ENCODE results near the gene KCNQ1.

KCNQ1 gene

DNA sequence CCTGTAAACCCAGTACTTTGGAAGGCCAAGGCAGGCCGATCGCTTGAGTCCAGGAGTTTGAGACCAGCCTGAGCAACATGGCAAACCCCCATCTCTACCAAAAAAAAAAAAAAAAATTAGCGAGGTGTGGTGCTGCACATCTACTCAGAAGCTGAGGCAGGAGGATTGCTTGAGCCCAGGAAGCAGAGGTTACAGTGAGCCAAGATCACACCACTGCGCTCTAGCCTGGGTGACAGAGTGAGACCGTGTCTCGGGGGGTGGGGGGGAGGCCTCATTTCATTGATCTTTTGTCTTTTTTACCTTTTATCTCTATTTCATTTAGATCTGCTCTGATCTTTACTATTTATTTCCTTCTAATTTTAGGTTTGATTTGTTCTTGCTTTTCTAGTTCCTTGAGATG, 203.1 kb downstream of the KCNQ1 start:
- no peak overlapping the region for H3K27ac ChIP-seq
- TF ChIP-seq, protein P1, sequence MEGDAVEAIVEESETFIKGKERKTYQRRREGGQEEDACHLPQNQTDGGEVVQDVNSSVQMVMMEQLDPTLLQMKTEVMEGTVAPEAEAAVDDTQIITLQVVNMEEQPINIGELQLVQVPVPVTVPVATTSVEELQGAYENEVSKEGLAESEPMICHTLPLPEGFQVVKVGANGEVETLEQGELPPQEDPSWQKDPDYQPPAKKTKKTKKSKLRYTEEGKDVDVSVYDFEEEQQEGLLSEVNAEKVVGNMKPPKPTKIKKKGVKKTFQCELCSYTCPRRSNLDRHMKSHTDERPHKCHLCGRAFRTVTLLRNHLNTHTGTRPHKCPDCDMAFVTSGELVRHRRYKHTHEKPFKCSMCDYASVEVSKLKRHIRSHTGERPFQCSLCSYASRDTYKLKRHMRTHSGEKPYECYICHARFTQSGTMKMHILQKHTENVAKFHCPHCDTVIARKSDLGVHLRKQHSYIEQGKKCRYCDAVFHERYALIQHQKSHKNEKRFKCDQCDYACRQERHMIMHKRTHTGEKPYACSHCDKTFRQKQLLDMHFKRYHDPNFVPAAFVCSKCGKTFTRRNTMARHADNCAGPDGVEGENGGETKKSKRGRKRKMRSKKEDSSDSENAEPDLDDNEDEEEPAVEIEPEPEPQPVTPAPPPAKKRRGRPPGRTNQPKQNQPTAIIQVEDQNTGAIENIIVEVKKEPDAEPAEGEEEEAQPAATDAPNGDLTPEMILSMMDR (conservative IDR thresholded peaks at IDR 0.05) = no peak

DNA sequence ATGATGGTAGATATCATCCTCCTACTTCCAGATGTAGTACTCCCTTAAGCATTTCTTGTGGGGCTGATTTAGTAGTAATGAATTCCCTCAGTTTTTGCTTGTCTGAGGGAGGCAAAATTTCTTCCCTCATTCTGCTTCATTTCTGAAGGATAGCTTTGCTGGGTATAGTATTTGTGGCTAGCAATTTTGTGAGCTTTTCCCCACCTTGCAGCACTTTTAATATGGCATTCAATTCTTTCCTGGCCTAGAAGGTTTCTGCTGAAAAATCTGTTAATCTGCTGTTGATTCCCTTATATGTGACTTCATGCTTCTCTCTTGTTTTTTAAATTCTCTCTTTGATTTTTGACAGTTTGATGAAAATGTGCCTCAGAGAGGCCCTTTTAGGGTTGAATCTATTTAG, 204.6 kb downstream of the KCNQ1 start:
- no peak overlapping the region for H3K27ac ChIP-seq
- TF ChIP-seq, protein P1 (conservative IDR thresholded peaks at IDR 0.05) = no peak

DNA sequence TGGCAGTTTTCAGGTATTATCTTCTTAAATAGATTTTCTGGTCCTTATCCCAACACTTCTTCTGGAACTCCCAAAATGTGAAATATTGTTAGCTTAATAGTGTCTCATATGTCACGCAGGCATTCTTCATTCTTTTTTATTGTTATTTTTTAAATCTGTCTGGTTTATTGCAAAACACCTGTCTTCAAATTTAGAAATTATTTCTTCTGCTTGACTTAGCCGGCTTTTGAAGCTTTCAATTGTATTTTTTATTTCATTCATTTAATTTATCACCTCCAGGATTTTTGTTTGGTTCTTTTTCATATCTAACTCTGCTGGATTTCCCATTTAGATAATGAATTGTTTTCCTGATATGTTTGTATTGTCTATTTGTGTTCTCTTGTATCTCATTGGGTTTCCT, 205.0 kb downstream of the KCNQ1 start:
- TF ChIP-seq, protein P1 (conservative IDR thresholded peaks at IDR 0.05) = no peak
- no peak overlapping the region for H3K27ac ChIP-seq

DNA sequence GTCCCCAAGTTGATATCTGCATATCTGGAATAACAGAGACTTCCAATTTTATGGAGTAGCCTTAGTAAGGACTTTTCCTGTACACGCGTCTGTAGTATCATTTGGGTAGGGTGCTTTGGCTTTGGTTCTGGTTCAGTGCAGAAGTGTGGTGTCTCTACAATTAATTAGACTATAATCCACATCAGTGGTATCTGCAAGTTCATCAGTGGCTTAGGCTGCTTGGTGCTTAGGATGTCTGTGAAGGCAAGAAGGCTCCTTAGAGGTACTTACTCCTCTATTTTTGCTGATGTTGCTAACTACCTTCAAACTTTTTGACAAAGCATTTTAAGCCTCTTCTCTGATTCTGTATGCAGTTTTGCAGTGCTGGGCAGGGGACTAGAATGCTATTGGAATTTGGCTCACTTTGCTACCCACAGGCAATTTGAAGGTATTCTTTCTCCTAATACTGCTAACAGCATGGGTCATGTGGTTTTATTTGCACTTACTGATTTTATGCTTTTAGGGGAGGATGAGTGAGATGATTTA, 205.6 kb downstream of the KCNQ1 start:
- H3K27ac ChIP-seq = no peak overlapping the region
- TF ChIP-seq, protein P1 (conservative IDR thresholded peaks at IDR 0.05) = no peak

DNA sequence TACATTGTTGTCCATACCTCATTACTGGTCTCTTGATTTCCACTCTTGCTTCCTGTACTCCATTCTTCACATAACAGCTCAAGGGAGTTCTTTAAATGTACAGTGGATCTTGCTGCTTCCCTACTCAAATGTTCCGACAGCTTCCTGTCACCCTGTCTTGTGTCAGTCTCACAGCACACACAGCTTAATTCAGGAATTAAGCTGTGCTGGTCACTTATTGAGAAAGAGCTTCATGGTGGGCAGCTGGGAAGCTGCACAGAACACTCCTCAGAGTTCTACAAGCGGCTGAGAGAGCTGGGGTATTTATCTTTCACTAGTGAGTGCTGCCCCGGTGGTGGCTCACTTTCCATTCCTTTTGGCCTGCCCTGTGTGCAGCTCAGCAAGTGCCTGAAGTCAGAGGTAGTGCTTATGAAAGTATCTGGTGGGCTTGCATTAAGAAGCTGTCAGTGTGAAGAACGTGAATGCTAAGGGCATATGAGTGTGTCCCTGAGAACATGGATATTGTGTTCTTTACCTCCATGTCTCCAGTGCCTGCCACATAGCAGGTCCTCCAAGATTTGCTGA, 206.3 kb downstream of the KCNQ1 start:
- no peak overlapping the region for H3K27ac ChIP-seq
- TF ChIP-seq, protein P1 (conservative IDR thresholded peaks at IDR 0.05) = no peak

DNA sequence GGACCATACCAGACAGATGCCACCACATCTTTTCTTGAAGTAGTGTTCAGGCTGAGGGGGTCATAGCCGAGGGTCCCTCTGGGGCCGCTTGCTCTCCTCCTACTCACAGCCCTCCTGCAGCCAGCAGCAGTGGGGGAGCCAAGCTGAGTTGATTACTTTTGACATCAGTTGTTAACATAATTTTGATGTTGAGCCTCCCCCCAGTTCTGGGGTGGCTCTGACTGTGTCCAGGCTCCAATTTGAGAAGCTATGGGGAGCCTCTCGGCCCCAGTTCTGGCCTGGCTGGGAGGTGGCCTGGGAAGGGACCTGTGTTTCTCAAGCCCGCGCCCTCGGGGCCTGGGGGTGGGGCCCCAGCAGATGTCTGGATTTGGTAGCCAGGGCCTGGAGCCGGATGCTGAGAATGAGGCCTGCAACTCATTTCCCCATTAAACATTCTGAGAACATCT, 207.0 kb downstream of the KCNQ1 start:
- TF ChIP-seq, protein P1 (conservative IDR thresholded peaks at IDR 0.05) = no peak
- no peak overlapping the region for H3K27ac ChIP-seq

DNA sequence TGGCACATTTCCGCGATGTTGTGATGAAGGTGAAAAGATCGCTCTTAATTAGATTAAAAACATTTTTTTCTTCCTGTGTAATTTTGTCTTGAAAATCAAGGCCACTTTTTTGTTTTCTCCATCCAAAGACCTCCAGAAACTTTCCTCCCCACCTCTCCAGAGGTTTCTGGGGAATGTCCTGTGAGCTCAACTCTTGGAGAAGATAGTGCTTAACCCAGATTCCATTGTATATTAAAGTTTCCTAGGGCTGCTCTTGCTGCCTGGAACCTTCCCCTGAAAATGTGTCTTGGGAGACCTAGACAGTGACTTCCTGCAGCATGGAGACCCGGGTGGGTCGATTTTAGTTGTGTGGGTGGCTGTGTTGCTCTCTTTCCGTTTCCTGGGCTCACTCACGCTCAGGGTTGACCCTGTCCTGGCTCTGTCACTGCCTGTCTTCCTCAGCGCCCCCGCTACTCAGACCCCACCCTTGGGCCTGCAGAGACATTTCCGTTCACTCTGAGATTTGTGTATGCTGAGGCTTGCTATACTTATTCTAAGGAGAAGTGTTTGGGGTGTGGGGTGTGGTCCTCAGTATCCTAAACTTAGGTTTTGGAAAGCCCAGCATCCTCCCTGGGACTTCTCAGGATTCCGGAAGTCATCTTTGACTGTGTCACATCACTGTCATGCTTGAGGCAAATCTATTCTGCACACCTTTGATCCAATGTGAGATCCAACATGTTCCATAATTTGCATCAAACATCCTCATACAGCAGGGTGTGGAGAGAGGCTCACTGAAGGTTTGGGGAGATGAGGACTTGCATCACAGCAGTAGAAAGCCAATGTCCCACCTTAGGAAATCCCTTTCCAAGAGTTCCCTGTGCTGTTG, 207.8 kb downstream of the KCNQ1 start:
- TF ChIP-seq, protein P1 (conservative IDR thresholded peaks at IDR 0.05) = no peak
- no peak overlapping the region for H3K27ac ChIP-seq

All from VCaP (cell line).